GM18511 (cell line): Measurements from ENCODE around the gene CYLD.

Experiments used
- ATAC-seq: cut with Tn5 transposase; IDR thresholded peaks from one replicate; pipeline ENCODE4 v1.9.1; 2021; ENCODE audit warnings: mild to moderate bottlenecking, moderate library complexity; ENCODE audit not compliant: unreplicated experiment

The CYLD gene

DNA sequence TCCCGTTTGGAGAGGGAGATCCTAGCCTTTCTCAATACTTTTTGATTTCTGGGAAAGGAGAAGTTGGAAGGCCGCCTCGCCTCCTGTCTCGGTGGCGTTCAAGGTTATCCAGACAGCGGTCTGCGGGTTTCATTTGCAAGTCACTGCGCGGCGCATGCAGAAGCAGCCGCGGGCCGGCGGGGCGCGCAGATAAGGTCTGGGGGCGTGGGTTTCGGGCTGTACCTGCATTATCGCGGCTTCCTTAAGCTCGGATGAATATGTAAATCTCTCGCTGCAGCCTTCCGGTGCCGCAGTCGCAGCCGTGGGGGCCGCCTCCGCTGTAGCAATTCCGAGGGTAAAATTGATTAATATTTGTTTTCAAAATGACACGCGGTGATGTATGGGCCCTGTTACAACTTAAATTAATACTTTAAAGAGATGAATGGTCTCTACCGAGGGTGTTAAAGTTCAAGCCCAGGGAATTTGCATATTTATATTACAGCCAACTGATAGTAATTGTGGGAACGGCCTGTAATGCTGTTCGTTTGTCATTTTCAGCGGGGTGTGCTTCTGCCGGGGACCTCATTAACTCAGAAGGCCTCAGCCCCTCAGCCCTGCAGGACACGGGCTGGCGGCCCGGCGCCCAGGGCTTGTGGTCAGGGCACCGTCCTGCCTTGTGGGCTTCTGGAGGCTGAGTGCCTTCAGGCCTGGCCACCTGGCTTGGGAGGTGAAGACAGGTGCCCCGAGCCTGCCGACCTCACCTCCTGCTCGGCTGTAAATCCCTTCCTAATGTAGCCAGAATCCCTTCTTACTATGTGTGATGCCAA lies 99.4 kb downstream of the CYLD start:
- no peak for ATAC-seq

- ATAC-seq = no peak
These were observed 100.2 kb downstream of the CYLD start for GRCh38 chr16:50842013-50842505.

DNA sequence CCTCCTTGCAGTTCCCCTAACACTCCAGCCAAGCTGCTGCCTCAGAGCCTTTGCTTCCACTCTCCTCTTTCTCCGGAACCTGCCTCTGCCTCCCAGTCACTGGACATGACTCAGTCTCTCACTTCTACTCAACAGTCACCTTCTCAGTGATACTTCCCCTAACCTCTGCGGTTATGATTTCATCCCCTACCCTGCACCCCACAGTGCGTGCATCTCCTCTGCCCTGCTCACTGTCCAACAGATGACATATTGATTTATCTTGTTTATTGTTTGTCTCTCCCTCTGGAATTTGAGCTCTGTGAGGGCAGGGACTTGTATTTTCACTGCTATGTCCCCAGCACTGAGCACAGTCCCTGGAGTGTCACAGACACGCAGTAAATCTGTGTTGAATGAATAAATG lies 100.7 kb downstream of the CYLD start:
- no peak for ATAC-seq

- no peak for ATAC-seq
These were observed 103.0 kb downstream of the CYLD start for GRCh38 chr16:50844840-50845239.

GRCh38 chr16:50845296-50845695 lies 103.4 kb downstream of the CYLD start:
- no peak for ATAC-seq

DNA sequence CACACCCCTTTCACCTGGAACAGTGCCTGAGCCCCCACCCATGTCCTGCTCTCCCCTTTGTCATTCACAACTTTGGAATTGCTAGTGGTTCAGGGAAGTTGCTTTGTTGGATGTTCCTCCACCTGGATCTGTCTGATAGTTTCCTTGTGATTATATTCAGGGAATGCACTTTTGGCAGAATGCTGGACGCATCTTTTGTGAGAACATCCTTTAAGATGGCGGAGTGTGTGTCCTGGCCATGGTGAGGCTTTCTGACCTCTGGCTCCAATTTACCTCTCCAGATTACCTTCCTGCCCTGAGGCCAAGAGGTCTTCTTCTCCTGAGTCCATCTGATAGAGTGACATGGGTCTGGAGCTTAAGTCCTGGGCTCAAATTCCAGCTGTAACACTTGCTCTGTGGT lies 104.6 kb downstream of the CYLD start:
- ATAC-seq = no peak

DNA sequence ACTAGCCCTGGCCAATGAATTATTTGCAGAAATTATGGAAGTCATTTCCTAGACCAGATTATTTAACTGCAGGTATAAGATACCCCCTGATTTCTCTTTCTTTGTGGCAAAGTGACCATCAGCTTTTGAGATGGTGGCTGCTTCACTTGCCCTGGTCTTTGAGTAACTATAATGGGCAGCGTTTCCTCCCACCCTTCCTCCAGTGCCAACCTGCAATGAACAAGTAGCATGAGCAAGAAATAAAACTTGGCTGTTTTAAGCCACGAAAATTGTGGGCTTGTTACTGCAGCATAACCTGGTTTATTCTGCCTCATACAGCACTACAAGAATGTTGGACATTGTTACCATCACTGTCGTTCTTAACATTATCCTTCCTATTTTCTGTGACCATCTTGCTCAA lies 105.3 kb downstream of the CYLD start:
- ATAC-seq = no peak

- ATAC-seq = no peak
These were observed 107.0 kb downstream of the CYLD start for GRCh38 chr16:50848755-50849514.
